Suprapubic skin (tissue), 4 donors: ENCODE results near the gene PSAT1. TPM values are rescaled to one million over a fixed set of nuclear protein-coding genes. Genes with fewer than 3 reads are reported as not detected.

Experiments
- DNase-seq, 2 donors: peaks; one replicate each; pipeline ENCODE4 v3.0.0-alpha.2; 2019; ENCODE audit warnings: low spot score in 2 of 2
- H3K27ac ChIP-seq: fragments of 200-600 bp; sonication (generic); one replicate; pipeline ENCODE4 v1.5.1; 2019
- H3K27me3 ChIP-seq: fragments of 200-600 bp; sonication (generic); one replicate; pipeline ENCODE4 v1.5.1; 2019
- H3K36me3 ChIP-seq: fragments of 200-600 bp; sonication (generic); one replicate; pipeline ENCODE4 v1.5.1; 2019
- H3K4me1 ChIP-seq: fragments of 200-600 bp; sonication (generic); one replicate; pipeline ENCODE4 v1.5.1; 2019
- H3K4me3 ChIP-seq: fragments of 200-600 bp; sonication (generic); one replicate; pipeline ENCODE4 v1.5.1; 2019; ENCODE audit warnings: mild to moderate bottlenecking
- H3K9me3 ChIP-seq: fragments of 200-600 bp; sonication (generic); one replicate; pipeline ENCODE4 v1.5.1; 2019
- CTCF ChIP-seq, 2 donors: fragments of 200-600 bp in 1 of 2; fragments of 450-650 bp in 1 of 2; sonication (generic) in 1 of 2; IDR thresholded peaks; one replicate each; pipeline ENCODE4 v1.5.1; 2016 to 2019; ENCODE audit warnings: antibody characterized with exemption in 2 of 2, mild to moderate bottlenecking in 1 of 2, moderate library complexity in 1 of 2
- EP300 ChIP-seq: sonication (generic); formaldehyde crosslinking; IDR thresholded peaks from one replicate; pipeline ENCODE4 v1.6.1; 2017; ENCODE audit warnings: antibody characterized with exemption
- POLR2A ChIP-seq, 2 donors: fragments of 450-650 bp; IDR thresholded peaks; one replicate each; pipeline ENCODE4 v1.6.1; 2017; ENCODE audit warnings: antibody characterized with exemption in 2 of 2, mild to moderate bottlenecking in 2 of 2, moderate library complexity in 2 of 2
- POLR2AphosphoS5 ChIP-seq, 3 donors: sonication (generic); formaldehyde crosslinking; IDR thresholded peaks; one replicate each; pipeline ENCODE4 v1.6.1; 2017; ENCODE audit warnings: antibody characterized with exemption in 3 of 3
- WGBS: methylation state at CpG from one replicate; pipeline ENCODE4 v1.1.5; 2018; 5-methylcytosine and 5-hydroxymethylcytosine counted together
- total RNA-seq, 4 donors: library from RNA; depleted of rRNA; stranded (reverse); fragments of >200 nt; gene quantifications; one replicate each; pipeline ENCODE4 v1.1.0, GENCODE V29; 2016

PSAT1 gene
- total RNA-seq, 4 donors from 2014 or later: 47.4 to 101 (median 75.7) TPM

GRCh38 chr9:78261403-78262001, 35.4 kb upstream of the PSAT1 start:
- TF ChIP-seq POLR2AphosphoS5 (IDR thresholded peaks at IDR 0.05) (no peak), CTCF (IDR thresholded peaks at IDR 0.05) (peak in 1 of 2 donors; percentile 42), EP300 (no peak), POLR2A (IDR thresholded peaks at IDR 0.05) (no peak)
- H3K4me1 ChIP-seq: no peaks in the 10 kb centered on the region
- no peak overlapping the region for H3K27ac ChIP-seq
- no peak for DNase-seq
- no peaks in the 10 kb centered on the region for H3K9me3 ChIP-seq
- H3K4me3 ChIP-seq: no peak overlapping the region
- no peaks in the 10 kb centered on the region for H3K27me3 ChIP-seq
- H3K36me3 ChIP-seq: peaks cover 8% of the 10 kb centered on the region
- 43% methylated on average over 2 of the region's 2 CpGs for whole genome bisulfite sequencing

GRCh38 chr9:78262655-78263054, 34.3 kb upstream of the PSAT1 start:
- no peaks in the 10 kb centered on the region for H3K4me1 ChIP-seq
- H3K4me3 ChIP-seq: no peak overlapping the region
- TF ChIP-seq CTCF (IDR thresholded peaks at IDR 0.05): no peak
- H3K36me3 ChIP-seq: peaks cover 10% of the 10 kb centered on the region
- no peak for DNase-seq
- H3K9me3 ChIP-seq: no peaks in the 10 kb centered on the region
- WGBS: 74% methylated on average over 2 of the region's 2 CpGs
- no peak overlapping the region for H3K27ac ChIP-seq
- no peaks in the 10 kb centered on the region for H3K27me3 ChIP-seq

GRCh38 chr9:78267889-78268288, 29.0 kb upstream of the PSAT1 start:
- no peak for DNase-seq
- H3K9me3 ChIP-seq: no peaks in the 10 kb centered on the region
- no peak for TF ChIP-seq POLR2AphosphoS5 (IDR thresholded peaks at IDR 0.05)
- TF ChIP-seq EP300: no peak
- TF ChIP-seq CTCF (IDR thresholded peaks at IDR 0.05): no peak
- no peak for TF ChIP-seq POLR2A (IDR thresholded peaks at IDR 0.05)
- WGBS: 92% methylated on average over 4 of the region's 4 CpGs
- no peaks in the 10 kb centered on the region for H3K4me1 ChIP-seq
- no peak overlapping the region for H3K4me3 ChIP-seq
- no peak overlapping the region for H3K27ac ChIP-seq
- H3K36me3 ChIP-seq: peaks cover 23% of the 10 kb centered on the region
- H3K27me3 ChIP-seq: no peaks in the 10 kb centered on the region

GRCh38 chr9:78269784-78270183, 27.1 kb upstream of the PSAT1 start:
- H3K4me3 ChIP-seq: no peak overlapping the region

GRCh38 chr9:78272307-78272706, 24.6 kb upstream of the PSAT1 start:
- no peaks in the 10 kb centered on the region for H3K27me3 ChIP-seq
- no peak overlapping the region for H3K4me3 ChIP-seq
- no peaks in the 10 kb centered on the region for H3K9me3 ChIP-seq
- no peak overlapping the region for H3K27ac ChIP-seq
- no peaks in the 10 kb centered on the region for H3K4me1 ChIP-seq
- DNase-seq: no peak
- H3K36me3 ChIP-seq: peaks cover 13% of the 10 kb centered on the region
- TF ChIP-seq POLR2AphosphoS5 (IDR thresholded peaks at IDR 0.05) (no peak), EP300 (no peak), CTCF (IDR thresholded peaks at IDR 0.05) (no peak), POLR2A (IDR thresholded peaks at IDR 0.05) (no peak)

More at GRCh38 chr9:78269784-78270183, 27.1 kb upstream of the PSAT1 start:
- Histone ChIP-seq H3K27me3 (no peaks in the 10 kb centered on the region), H3K4me1 (no peaks in the 10 kb centered on the region), H3K36me3 (peaks cover 23% of the 10 kb centered on the region), H3K9me3 (no peaks in the 10 kb centered on the region), H3K27ac (no peak overlapping the region)
- DNase-seq: no peak
- no peak for TF ChIP-seq CTCF (IDR thresholded peaks at IDR 0.05)
- TF ChIP-seq POLR2A (IDR thresholded peaks at IDR 0.05): no peak
- TF ChIP-seq EP300: no peak
- no peak for TF ChIP-seq POLR2AphosphoS5 (IDR thresholded peaks at IDR 0.05)
